A549 (cell line): ENCODE data around the gene PTPRD. TPM values are rescaled to one million over a fixed set of nuclear protein-coding genes. Genes with fewer than 3 reads are reported as not detected.

ENCODE experiments used
- ATAC-seq, 2 experiments: fragments of 200-7000 bp in 1 of 2; fragments of >200 bp in 1 of 2; cut with Nextera tagmentation in 1 of 2; cut with Tn5 transposase in 1 of 2; 3 replicates each; pipeline versions ENCODE4 v1.8.0 to v1.9.1; 2018 to 2020; ENCODE audit warnings: mild to moderate bottlenecking in 1 of 2, moderate library complexity in 1 of 2
- CTCF ChIA-PET: fragments of 300-600 bp; sonication (Branson Sonifier 250); formaldehyde crosslinking; extraction: SDS; loops from one replicate; lab custom pipeline; 2021; ENCODE audit warnings: antibody characterized with exemption, inconsistent platforms; lab: Yijun Ruan, JAX
- POLR2A ChIA-PET: fragments of 350-600 bp; formaldehyde crosslinking; extraction: SDS; loops from one replicate; lab custom pipeline; 2021; ENCODE audit warnings: antibody characterized with exemption, inconsistent platforms; lab: Yijun Ruan, JAX
- DNase-seq, 2 experiments: peaks; one replicate each; pipeline versions ENCODE4 v3.0.0 to v3.0.0-alpha.2; 2011 to 2016; ENCODE audit warnings: low read depth in 1 of 2, low spot score in 1 of 2
- FAIRE-seq: peaks from 2 replicates; lab custom pipeline; 2011; peaks lifted over from hg19 to GRCh38; lab: Jason Lieb, UNC
- H3K27ac ChIP-seq, 2 experiments: fragments of >200 bp; sonication (Bioruptor Twin); formaldehyde crosslinking; 3 replicates each; pipeline ENCODE4 v1.5.1; 2016 to 2017
- H3K4me1 ChIP-seq: fragments of >200 bp; sonication (Bioruptor Twin); formaldehyde crosslinking; 3 replicates; pipeline ENCODE4 v1.6.1; 2016
- H3K4me2 ChIP-seq: fragments of >200 bp; sonication (Bioruptor Twin); formaldehyde crosslinking; 3 replicates; pipeline ENCODE4 v1.6.1; 2016
- H3K4me3 ChIP-seq: fragments of >200 bp; sonication (Bioruptor Twin); formaldehyde crosslinking; 3 replicates; pipeline ENCODE4 v1.5.1; 2016
- H3K9me3 ChIP-seq: fragments of >200 bp; sonication (Bioruptor Twin); formaldehyde crosslinking; 3 replicates; pipeline ENCODE4 v1.6.1; 2016
- CBX2 ChIP-seq: fragments of 200-600 bp; sonication (generic); IDR thresholded peaks from 2 replicates; pipeline ENCODE4 v1.6.1; 2016; ENCODE audit warnings: low read depth, mild to moderate bottlenecking, borderline replicate concordance
- CHD2 ChIP-seq: fragments of 150-350 bp; IDR thresholded peaks from 2 replicates; pipeline ENCODE4 v1.6.1; 2014; ENCODE audit warnings: low read length; ENCODE audit not compliant: partially characterized antibody
- CTCF ChIP-seq: fragments of >200 bp; sonication (Bioruptor Twin); formaldehyde crosslinking; IDR thresholded peaks from 3 replicates; pipeline ENCODE4 v1.5.1; 2016
- EHF ChIP-seq: fragments of 250-450 bp; sonication (Bioruptor Pico); IDR thresholded peaks from 2 replicates; pipeline ENCODE4 v1.5.0; 2020; ENCODE audit warnings: mild to moderate bottlenecking
- EP300 ChIP-seq, 2 experiments: fragments of >200 bp; sonication (Bioruptor Twin); formaldehyde crosslinking; IDR thresholded peaks; 2 replicates in 1 of 2; 3 replicates in 1 of 2; pipeline ENCODE4 v1.6.1; 2016 to 2017
- FOXS1 ChIP-seq: fragments of 250-450 bp; sonication (Bioruptor Pico); IDR thresholded peaks from 2 replicates; pipeline ENCODE4 v1.5.0; 2020; ENCODE audit warnings: mild to moderate bottlenecking, moderate library complexity
- HES2 ChIP-seq: fragments of >200 bp; sonication (Bioruptor Twin); formaldehyde crosslinking; IDR thresholded peaks from 2 replicates; pipeline ENCODE4 v1.6.1; 2016
- HEYL ChIP-seq: fragments of 250-450 bp; sonication (Bioruptor Pico); IDR thresholded peaks from 2 replicates; pipeline ENCODE4 v1.8.0; 2021; ENCODE audit warnings: mild to moderate bottlenecking, moderate library complexity
- HOXA7 ChIP-seq: fragments of 250-450 bp; sonication (Bioruptor Pico); IDR thresholded peaks from 2 replicates; pipeline ENCODE4 v1.5.0; 2020; ENCODE audit warnings: mild to moderate bottlenecking, moderate library complexity
- HOXB5 ChIP-seq: fragments of 250-450 bp; sonication (Bioruptor Pico); IDR thresholded peaks from 2 replicates; pipeline ENCODE4 v1.5.0; 2020; ENCODE audit warnings: mild to moderate bottlenecking, moderate library complexity
- KDM5A ChIP-seq: fragments of 200-600 bp; sonication (generic); IDR thresholded peaks from 2 replicates; pipeline ENCODE4 v1.6.1; 2016; ENCODE audit warnings: antibody characterized with exemption, mild to moderate bottlenecking
- NFE2L2 ChIP-seq: fragments of 150-350 bp; conservative IDR thresholded peaks from 2 replicates; pipeline ENCODE4 v1.6.1; 2014; ENCODE audit warnings: low read length
- NR3C1 ChIP-seq: fragments of >200 bp; sonication (Bioruptor Twin); formaldehyde crosslinking; IDR thresholded peaks from 3 replicates; pipeline ENCODE4 v1.6.1; 2017
- PBX3 ChIP-seq: IDR thresholded peaks from 2 replicates; pipeline ENCODE4 v1.6.1; 2012
- POLR2AphosphoS2 ChIP-seq: conservative IDR thresholded peaks from 2 replicates; pipeline ENCODE4 v1.6.1; 2012; ENCODE audit warnings: low read length, improper control_type of control experiment, inconsistent platforms
- RFX5 ChIP-seq: fragments of 450-650 bp; IDR thresholded peaks from 2 replicates; pipeline ENCODE4 v1.7.1; 2014; ENCODE audit warnings: antibody characterized with exemption, mild to moderate bottlenecking, moderate library complexity
- SMC3 ChIP-seq: fragments of >200 bp; sonication (Bioruptor Twin); formaldehyde crosslinking; IDR thresholded peaks from 3 replicates; pipeline ENCODE4 v1.6.1; 2018; ENCODE audit warnings: inconsistent platforms
- TFCP2L1 ChIP-seq: fragments of 250-450 bp; sonication (Bioruptor Pico); IDR thresholded peaks from 2 replicates; pipeline ENCODE4 v1.5.0; 2021; ENCODE audit warnings: mild to moderate bottlenecking
- ZNF302 ChIP-seq: fragments of 250-450 bp; sonication (Bioruptor Pico); IDR thresholded peaks from 2 replicates; pipeline ENCODE4 v1.9.0; 2021; ENCODE audit warnings: inconsistent platforms, mild to moderate bottlenecking, moderate library complexity
- ZSCAN20 ChIP-seq: fragments of 250-450 bp; sonication (Bioruptor Pico); IDR thresholded peaks from 2 replicates; pipeline ENCODE4 v1.8.0; 2022; ENCODE audit warnings: mild to moderate bottlenecking, moderate library complexity
- WGBS: methylation state at CpG from one replicate; pipeline ENCODE4 v1.1.6; 2017; ENCODE audit errors: missing lambda C conversion rate; 5-methylcytosine and 5-hydroxymethylcytosine counted together
- polyA plus RNA-seq, 4 experiments: library from polyadenylated mRNA; depleted of rRNA in 3 of 4; stranded (reverse); fragments of >200 nt; fragmentation: RNase III in 1 of 4; extraction: RNeasy Plus Mini Kit Qiagen cat#74134 plus additional on column Dnase treatment in 1 of 4; gene quantifications; 2 replicates in 3 of 4; 3 replicates in 1 of 4; pipeline ENCODE4 v1.2.3, GENCODE V29; 2011 to 2017
- TF ChIP-seq, protein P1 (sequence below): fragments of 450-650 bp; IDR thresholded peaks from 2 replicates; pipeline ENCODE4 v1.6.1; 2014; ENCODE audit warnings: antibody characterized with exemption
- TF ChIP-seq, protein P2 (sequence below): fragments of 250-450 bp; sonication (Bioruptor Pico); IDR thresholded peaks from 2 replicates; pipeline ENCODE4 v1.5.0; 2021; ENCODE audit warnings: mild to moderate bottlenecking, moderate library complexity, borderline replicate concordance
- TF ChIP-seq, protein P3 (sequence below): IDR thresholded peaks from 2 replicates; pipeline ENCODE4 v1.6.1; 2012

The PTPRD gene
- polyA plus RNA-seq, 2 of the 4 experiments (the other 2 are of a cell fraction), result 0.39 to 1.3 TPM

DNA sequence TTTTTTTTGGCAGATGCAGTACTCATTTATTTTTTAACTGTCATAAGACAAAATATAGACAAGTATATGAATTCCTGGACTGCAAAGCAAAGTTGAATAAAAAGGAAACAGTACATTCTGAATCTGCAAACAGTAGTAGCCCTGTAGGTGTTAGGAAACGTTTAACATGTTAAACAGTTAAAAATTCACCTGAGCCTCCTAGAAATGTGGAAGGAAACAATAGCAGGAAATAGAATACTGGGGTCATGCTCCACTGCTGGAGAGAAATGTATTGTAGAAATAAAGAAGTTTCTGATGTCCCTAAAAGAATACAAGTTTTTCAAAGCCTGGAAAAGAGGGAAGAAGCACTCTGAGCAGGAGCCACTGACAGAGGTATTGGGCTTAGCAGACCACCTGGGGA lies 866.0 kb downstream of the PTPRD start:
- H3K27ac ChIP-seq, result no peak overlapping the region
- no peak overlapping the region for H3K4me3 ChIP-seq
- H3K9me3 ChIP-seq, result no peaks in the 10 kb centered on the region
- DNase-seq (no peak), FAIRE-seq (no peak), ATAC-seq (no peak)
- H3K4me1 ChIP-seq, result no peaks in the 10 kb centered on the region
- TF ChIP-seq NR3C1 (no peak), FOXS1 (no peak), HOXA7 (CRISPR knock-in tag) (no peak), HEYL (CRISPR knock-in tag) (no peak), RFX5 (no peak), HES2 (no peak)
- TF ChIP-seq, protein P1, sequence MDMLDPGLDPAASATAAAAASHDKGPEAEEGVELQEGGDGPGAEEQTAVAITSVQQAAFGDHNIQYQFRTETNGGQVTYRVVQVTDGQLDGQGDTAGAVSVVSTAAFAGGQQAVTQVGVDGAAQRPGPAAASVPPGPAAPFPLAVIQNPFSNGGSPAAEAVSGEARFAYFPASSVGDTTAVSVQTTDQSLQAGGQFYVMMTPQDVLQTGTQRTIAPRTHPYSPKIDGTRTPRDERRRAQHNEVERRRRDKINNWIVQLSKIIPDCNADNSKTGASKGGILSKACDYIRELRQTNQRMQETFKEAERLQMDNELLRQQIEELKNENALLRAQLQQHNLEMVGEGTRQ, result no peak
- H3K4me2 ChIP-seq, result no peak overlapping the region
- CTCF ChIA-PET, result no interaction called here
- WGBS, result 3% methylated on average over 1 of the region's 1 CpG
- POLR2A ChIA-PET, result no interaction called here

DNA sequence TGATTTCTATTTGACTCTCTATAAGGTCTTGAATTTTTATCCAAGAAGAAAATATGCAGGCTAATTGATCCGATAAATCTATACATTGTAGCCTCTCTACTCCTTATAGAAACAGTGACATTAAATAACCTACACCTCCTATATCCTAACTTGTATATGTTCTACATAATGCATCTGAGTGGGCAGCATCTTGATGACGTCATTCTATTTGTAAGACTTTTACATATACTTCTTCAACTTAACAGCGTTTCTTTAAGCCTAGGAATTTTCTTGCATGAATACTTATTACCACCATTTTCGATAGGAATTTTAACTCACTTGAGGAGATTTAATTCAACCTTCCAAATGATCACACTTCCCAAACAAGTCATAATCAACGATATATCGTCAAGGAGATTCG lies 869.0 kb downstream of the PTPRD start:
- Histone ChIP-seq H3K27ac (no peak overlapping the region), H3K4me3 (no peak overlapping the region), H3K4me1 (no peaks in the 10 kb centered on the region), H3K4me2 (no peak overlapping the region), H3K9me3 (no peaks in the 10 kb centered on the region)
- no peak for FAIRE-seq
- ChIA-PET POLR2A (no interaction called here), CTCF (no interaction called here)
- no peak for ATAC-seq
- no peak for DNase-seq
- 11% methylated on average over 7 of the region's 7 CpGs for WGBS
- TF ChIP-seq NR3C1 (no peak), CBX2 (no peak), KDM5A (no peak), HOXA7 (CRISPR knock-in tag) (no peak), SMC3 (no peak), HOXB5 (CRISPR knock-in tag) (no peak), PBX3 (no peak), CTCF (no peak), NFE2L2 (no peak), TFCP2L1 (CRISPR knock-in tag) (no peak), ZNF302 (CRISPR knock-in tag) (no peak), EHF (CRISPR knock-in tag) (no peak), POLR2AphosphoS2 (no peak), CHD2 (no peak), EP300 (IDR thresholded peaks at IDR 0.05) (no peak), ZSCAN20 (no peak)
- TF ChIP-seq, protein P2, sequence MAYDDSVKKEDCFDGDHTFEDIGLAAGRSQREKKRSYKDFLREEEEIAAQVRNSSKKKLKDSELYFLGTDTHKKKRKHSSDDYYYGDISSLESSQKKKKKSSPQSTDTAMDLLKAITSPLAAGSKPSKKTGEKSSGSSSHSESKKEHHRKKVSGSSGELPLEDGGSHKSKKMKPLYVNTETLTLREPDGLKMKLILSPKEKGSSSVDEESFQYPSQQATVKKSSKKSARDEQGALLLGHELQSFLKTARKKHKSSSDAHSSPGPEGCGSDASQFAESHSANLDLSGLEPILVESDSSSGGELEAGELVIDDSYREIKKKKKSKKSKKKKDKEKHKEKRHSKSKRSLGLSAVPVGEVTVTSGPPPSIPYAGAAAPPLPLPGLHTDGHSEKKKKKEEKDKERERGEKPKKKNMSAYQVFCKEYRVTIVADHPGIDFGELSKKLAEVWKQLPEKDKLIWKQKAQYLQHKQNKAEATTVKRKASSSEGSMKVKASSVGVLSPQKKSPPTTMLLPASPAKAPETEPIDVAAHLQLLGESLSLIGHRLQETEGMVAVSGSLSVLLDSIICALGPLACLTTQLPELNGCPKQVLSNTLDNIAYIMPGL (CRISPR knock-in tag), result no peak
- TF ChIP-seq, protein P3, sequence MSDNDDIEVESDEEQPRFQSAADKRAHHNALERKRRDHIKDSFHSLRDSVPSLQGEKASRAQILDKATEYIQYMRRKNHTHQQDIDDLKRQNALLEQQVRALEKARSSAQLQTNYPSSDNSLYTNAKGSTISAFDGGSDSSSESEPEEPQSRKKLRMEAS, result no peak
- TF ChIP-seq, protein P1, result no peak
